Panc1 (cell line): ENCODE measurements around the gene GUCD1. TPM values are rescaled to one million over a fixed set of nuclear protein-coding genes. Genes with fewer than 3 reads are reported as not detected.
"Not testable (repeated sequence)": the region's sequence is repeated elsewhere in the genome, so short reads cannot be mapped to it uniquely, and the experiment has no call there.

Source experiments
- ATAC-seq: fragments of 200-7000 bp; cut with Tn5 transposase; 2 replicates; pipeline ENCODE4 v1.9.1; 2020; ENCODE audit warnings: mild to moderate bottlenecking, moderate library complexity
- BruUV-seq: library from RNA; stranded (reverse); fragments of 400-500 nt; replicated peaks from 2 replicates; lab custom pipeline; 2021; lab: Mats Ljungman, UMichigan
- CTCF ChIA-PET: fragments of 300-600 bp; sonication (Branson Sonifier 250); formaldehyde crosslinking; loops from one replicate; lab custom pipeline; 2022; ENCODE audit warnings: antibody characterized with exemption; lab: Charles Lee
- POLR2A ChIA-PET: fragments of 300-600 bp; sonication (Branson Sonifier 250); formaldehyde crosslinking; loops from one replicate; lab custom pipeline; 2022; ENCODE audit warnings: antibody characterized with exemption; lab: Charles Lee
- DNase-seq: peaks from one replicate; pipeline ENCODE4 v3.0.0-alpha.2; 2010; ENCODE audit warnings: low read depth, low spot score
- H3K27ac ChIP-seq: 2 replicates; pipeline ENCODE4 v1.5.1; 2011; ENCODE audit warnings: mild to moderate bottlenecking, low read length, inconsistent platforms
- H3K27me3 ChIP-seq: fragments of 200-500 bp; sonication (Bioruptor generic); 2 replicates; pipeline ENCODE4 v1.6.0; 2014; ENCODE audit warnings: low read length, inconsistent platforms; ENCODE audit not compliant: control insufficient read depth, insufficient read depth
- H3K36me3 ChIP-seq: fragments of 200-500 bp; sonication (Bioruptor generic); 2 replicates; pipeline ENCODE4 v1.5.1; 2014; ENCODE audit warnings: inconsistent platforms, mild to moderate bottlenecking, low read length, moderate library complexity; ENCODE audit not compliant: control insufficient read depth, insufficient read depth
- H3K4me1 ChIP-seq: 2 replicates; pipeline ENCODE4 v1.5.1; 2011; ENCODE audit warnings: inconsistent platforms, mild to moderate bottlenecking, low read length, moderate library complexity; ENCODE audit not compliant: control insufficient read depth, insufficient read depth
- H3K4me3 ChIP-seq, 2 experiments: 2 replicates each; pipeline ENCODE4 v1.5.1; 2011 to 2012; ENCODE audit warnings: low read depth in 2 of 2, low read length in 2 of 2, mild to moderate bottlenecking in 2 of 2, inconsistent platforms in 1 of 2, moderate library complexity in 1 of 2
- H3K9me3 ChIP-seq: fragments of 200-500 bp; sonication (Bioruptor generic); 2 replicates; pipeline ENCODE4 v1.5.1; 2014; ENCODE audit warnings: low read depth, mild to moderate bottlenecking, inconsistent platforms, low read length, moderate library complexity; ENCODE audit not compliant: control insufficient read depth, insufficient read depth
- POLR2AphosphoS5 ChIP-seq: IDR thresholded peaks from 2 replicates; pipeline ENCODE4 v1.6.1; 2012; ENCODE audit warnings: mild to moderate bottlenecking, low read depth, low read length, moderate library complexity
- SIN3A ChIP-seq: IDR thresholded peaks from 2 replicates; pipeline ENCODE4 v1.6.1; 2012; ENCODE audit warnings: low read depth, mild to moderate bottlenecking, low read length, moderate library complexity, borderline replicate concordance; ENCODE audit not compliant: insufficient read depth
- TCF7L2 ChIP-seq: IDR thresholded peaks from 2 replicates; pipeline ENCODE4 v1.6.1; 2011; ENCODE audit warnings: mild to moderate bottlenecking, low read depth, low read length, inconsistent platforms
- in situ Hi-C: cut with HindIII; loops from 2 replicates; pipeline ENCODE4 v1.10.0; 2016; ENCODE audit warnings: low sequenced_read_pairs, low pct_unique_long_range_greater_than_20kb
- intact Hi-C: fragments of 100-400 bp; cut with micrococcal nuclease; formaldehyde crosslinking; loops from one replicate; pipeline ENCODE4 v1.10.0; 2022; ENCODE audit not compliant: unreplicated experiment
- total RNA-seq: library from RNA; stranded (reverse); gene quantifications from one replicate; pipeline ENCODE4 v1.2.1, GENCODE V29; 2021; ENCODE audit not compliant: unreplicated experiment
- TF ChIP-seq, protein P1 (sequence below), 2 experiments: IDR thresholded peaks; 2 replicates each; pipeline ENCODE4 v1.6.1; 2011 to 2012; ENCODE audit warnings: low read depth in 2 of 2, control low read depth in 1 of 2, low read length in 1 of 2, mild to moderate bottlenecking in 1 of 2, moderate library complexity in 1 of 2; ENCODE audit not compliant: insufficient read depth in 1 of 2
- TF ChIP-seq, protein P2 (sequence below): fragments of 450-650 bp; IDR thresholded peaks from 2 replicates; pipeline ENCODE4 v1.5.1; 2017; ENCODE audit warnings: mild to moderate bottlenecking

GUCD1 gene
- total RNA-seq, 1 experiment from 2014 or later: 97.7 TPM

DNA sequence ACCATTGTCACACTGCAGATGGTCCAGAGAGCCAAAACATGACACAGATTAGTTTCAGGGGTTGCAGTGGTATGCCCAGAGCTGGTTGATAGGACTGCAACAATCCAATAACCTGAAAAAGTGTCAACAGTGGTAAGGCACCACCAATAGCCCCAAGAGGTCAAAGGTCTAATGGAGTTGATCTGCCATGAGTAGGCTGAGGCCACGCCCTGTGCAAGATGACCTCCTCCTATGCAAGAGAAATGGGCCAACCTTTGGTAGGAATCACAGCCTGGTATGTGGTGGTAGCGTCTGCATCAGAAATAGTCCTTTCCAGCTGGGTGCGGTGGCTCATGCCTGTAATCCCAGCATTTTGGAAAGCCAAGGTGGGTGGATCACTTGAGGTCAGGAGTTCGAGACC, 19.6 kb downstream of the GUCD1 start:
- Histone ChIP-seq H3K36me3 (no peaks in the 10 kb centered on the region), H3K9me3 (no peaks in the 10 kb centered on the region), H3K4me1 (no peaks in the 10 kb centered on the region), H3K4me3 (no peak overlapping the region), H3K27me3 (no peaks in the 10 kb centered on the region), H3K27ac (no peak overlapping the region)
- TF ChIP-seq TCF7L2 (no peak), SIN3A (no peak), POLR2AphosphoS5 (no peak)
- TF ChIP-seq, protein P1, sequence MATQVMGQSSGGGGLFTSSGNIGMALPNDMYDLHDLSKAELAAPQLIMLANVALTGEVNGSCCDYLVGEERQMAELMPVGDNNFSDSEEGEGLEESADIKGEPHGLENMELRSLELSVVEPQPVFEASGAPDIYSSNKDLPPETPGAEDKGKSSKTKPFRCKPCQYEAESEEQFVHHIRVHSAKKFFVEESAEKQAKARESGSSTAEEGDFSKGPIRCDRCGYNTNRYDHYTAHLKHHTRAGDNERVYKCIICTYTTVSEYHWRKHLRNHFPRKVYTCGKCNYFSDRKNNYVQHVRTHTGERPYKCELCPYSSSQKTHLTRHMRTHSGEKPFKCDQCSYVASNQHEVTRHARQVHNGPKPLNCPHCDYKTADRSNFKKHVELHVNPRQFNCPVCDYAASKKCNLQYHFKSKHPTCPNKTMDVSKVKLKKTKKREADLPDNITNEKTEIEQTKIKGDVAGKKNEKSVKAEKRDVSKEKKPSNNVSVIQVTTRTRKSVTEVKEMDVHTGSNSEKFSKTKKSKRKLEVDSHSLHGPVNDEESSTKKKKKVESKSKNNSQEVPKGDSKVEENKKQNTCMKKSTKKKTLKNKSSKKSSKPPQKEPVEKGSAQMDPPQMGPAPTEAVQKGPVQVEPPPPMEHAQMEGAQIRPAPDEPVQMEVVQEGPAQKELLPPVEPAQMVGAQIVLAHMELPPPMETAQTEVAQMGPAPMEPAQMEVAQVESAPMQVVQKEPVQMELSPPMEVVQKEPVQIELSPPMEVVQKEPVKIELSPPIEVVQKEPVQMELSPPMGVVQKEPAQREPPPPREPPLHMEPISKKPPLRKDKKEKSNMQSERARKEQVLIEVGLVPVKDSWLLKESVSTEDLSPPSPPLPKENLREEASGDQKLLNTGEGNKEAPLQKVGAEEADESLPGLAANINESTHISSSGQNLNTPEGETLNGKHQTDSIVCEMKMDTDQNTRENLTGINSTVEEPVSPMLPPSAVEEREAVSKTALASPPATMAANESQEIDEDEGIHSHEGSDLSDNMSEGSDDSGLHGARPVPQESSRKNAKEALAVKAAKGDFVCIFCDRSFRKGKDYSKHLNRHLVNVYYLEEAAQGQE (IDR thresholded peaks at IDR 0.05; ENCODE audit: insufficient read depth in 1 of 2, low read depth in 2 of 2, low read length in 1 of 2): no peak
- TF ChIP-seq, protein P2, sequence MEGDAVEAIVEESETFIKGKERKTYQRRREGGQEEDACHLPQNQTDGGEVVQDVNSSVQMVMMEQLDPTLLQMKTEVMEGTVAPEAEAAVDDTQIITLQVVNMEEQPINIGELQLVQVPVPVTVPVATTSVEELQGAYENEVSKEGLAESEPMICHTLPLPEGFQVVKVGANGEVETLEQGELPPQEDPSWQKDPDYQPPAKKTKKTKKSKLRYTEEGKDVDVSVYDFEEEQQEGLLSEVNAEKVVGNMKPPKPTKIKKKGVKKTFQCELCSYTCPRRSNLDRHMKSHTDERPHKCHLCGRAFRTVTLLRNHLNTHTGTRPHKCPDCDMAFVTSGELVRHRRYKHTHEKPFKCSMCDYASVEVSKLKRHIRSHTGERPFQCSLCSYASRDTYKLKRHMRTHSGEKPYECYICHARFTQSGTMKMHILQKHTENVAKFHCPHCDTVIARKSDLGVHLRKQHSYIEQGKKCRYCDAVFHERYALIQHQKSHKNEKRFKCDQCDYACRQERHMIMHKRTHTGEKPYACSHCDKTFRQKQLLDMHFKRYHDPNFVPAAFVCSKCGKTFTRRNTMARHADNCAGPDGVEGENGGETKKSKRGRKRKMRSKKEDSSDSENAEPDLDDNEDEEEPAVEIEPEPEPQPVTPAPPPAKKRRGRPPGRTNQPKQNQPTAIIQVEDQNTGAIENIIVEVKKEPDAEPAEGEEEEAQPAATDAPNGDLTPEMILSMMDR: no peak
- POLR2A ChIA-PET: no interaction called here
- DNase-seq (no peak), ATAC-seq (no peak)
- in situ Hi-C loops (no loop called here), intact Hi-C loops (no loop called here)
- no TSS peak for BruUV-seq
- CTCF ChIA-PET: no interaction called here

DNA sequence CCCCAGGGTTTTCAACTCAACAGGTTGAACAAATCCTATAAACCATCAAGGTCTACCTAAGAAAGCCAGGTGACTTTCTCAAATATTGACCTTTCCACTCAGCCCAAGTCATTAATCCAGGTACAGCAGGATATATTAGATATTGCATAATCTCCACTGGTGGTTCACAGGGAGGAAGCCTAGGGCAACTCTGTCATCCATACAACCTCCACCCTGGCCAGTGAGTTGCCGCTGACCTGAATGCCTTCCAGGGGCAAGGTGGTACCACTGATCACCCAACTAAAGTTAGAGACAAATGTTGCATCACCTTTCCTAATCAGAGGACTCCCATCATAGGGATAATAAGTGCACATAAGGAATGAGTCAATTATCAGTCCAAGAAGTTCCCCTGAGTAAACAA, 22.9 kb downstream of the GUCD1 start:
- no peak overlapping the region for H3K4me3 ChIP-seq
- no peaks in the 10 kb centered on the region for H3K9me3 ChIP-seq
- intact Hi-C loops: no loop called here
- POLR2A ChIA-PET: no interaction called here
- in situ Hi-C loops: no loop called here
- ATAC-seq (no peak), DNase-seq (no peak)
- H3K27me3 ChIP-seq: no peaks in the 10 kb centered on the region
- H3K36me3 ChIP-seq: no peaks in the 10 kb centered on the region
- TF ChIP-seq, protein P2: no peak
- TF ChIP-seq TCF7L2 (no peak), POLR2AphosphoS5 (no peak), SIN3A (no peak)
- TF ChIP-seq, protein P1 (IDR thresholded peaks at IDR 0.05; ENCODE audit: insufficient read depth in 1 of 2, low read depth in 2 of 2, low read length in 1 of 2): no peak
- H3K27ac ChIP-seq: no peak overlapping the region
- CTCF ChIA-PET: no interaction called here
- BruUV-seq: no TSS peak
- H3K4me1 ChIP-seq: no peaks in the 10 kb centered on the region

DNA sequence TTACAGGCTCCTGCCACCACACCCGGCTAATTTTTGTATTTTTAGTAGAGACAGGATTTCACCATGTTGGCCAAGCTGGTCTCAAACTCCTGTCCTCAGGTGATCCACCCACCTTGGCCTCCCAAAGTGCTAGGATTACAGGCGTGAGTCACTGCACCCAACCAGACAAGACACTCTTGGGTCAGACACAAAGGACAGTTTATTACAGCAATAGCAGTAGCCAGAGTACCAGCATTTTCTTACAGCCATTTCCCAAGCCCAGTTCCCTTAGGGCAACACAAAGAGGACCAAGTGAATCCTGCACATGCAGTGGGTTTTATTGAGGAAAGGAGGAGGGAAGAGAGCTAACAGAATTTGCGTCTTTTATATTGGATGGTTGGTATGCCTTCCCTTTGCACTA, 24.0 kb downstream of the GUCD1 start:
- H3K36me3 ChIP-seq, ATAC-seq, H3K4me1 ChIP-seq, CTCF ChIA-PET, BruUV-seq, POLR2A ChIA-PET, in situ Hi-C loops, H3K9me3 ChIP-seq, intact Hi-C loops, H3K27me3 ChIP-seq, H3K4me3 ChIP-seq, DNase-seq, H3K27ac ChIP-seq: not testable (repeated sequence)
